HepG2 (cell line): Measurements from ENCODE around the gene MEIS1. TPM values are rescaled to one million over a fixed set of nuclear protein-coding genes. Genes with fewer than 3 reads are reported as not detected.

Source experiments
- ATAC-seq: fragments of 200-7000 bp; cut with Tn5 transposase; 3 replicates; pipeline ENCODE4 v1.9.1; 2020; ENCODE audit warnings: mild to moderate bottlenecking, moderate library complexity
- BruUV-seq: library from RNA; stranded (reverse); fragments of 400-500 nt; replicated peaks from 2 replicates; lab custom pipeline; 2021; lab: Mats Ljungman, UMichigan
- CTCF ChIA-PET: fragments of 300-600 bp; formaldehyde crosslinking; extraction: SDS; loops from one replicate; lab custom pipeline; 2021; ENCODE audit warnings: low total read pairs, inconsistent platforms, low intra/inter-chr PET ratio; lab: Yijun Ruan, JAX
- POLR2A ChIA-PET: fragments of 350-600 bp; sonication (Branson Sonifier 250); formaldehyde crosslinking; loops from one replicate; lab custom pipeline; 2020; ENCODE audit warnings: antibody characterized with exemption, inconsistent platforms; lab: Yijun Ruan, JAX
- DNase-seq: peaks from one replicate; pipeline ENCODE4 v3.0.0-alpha.2; 2015; ENCODE audit warnings: low spot score
- FAIRE-seq: peaks from 3 replicates; lab custom pipeline; 2011; peaks lifted over from hg19 to GRCh38; lab: Jason Lieb, UNC
- H2AFZ ChIP-seq: one replicate; pipeline ENCODE4 v1.6.1; 2011; ENCODE audit warnings: low read length, inconsistent platforms
- H3K27ac ChIP-seq: fragments of 300-600 bp; 3 replicates; pipeline ENCODE4 v1.8.0; 2011; ENCODE audit warnings: mixed run types, mild to moderate bottlenecking, mixed read lengths, low read length, inconsistent platforms; ENCODE audit not compliant: insufficient read depth; ENCODE audit errors: extremely low read length
- H3K27me3 ChIP-seq, 2 experiments: fragments of 200-600 bp in 1 of 2; 2 replicates in 1 of 2; 3 replicates in 1 of 2; pipeline versions ENCODE4 v1.6.0 to v1.8.0; 2011; ENCODE audit warnings: low read length in 2 of 2, mild to moderate bottlenecking in 2 of 2, moderate library complexity in 2 of 2, inconsistent platforms in 1 of 2; ENCODE audit not compliant: insufficient read depth in 2 of 2, control insufficient read depth in 1 of 2
- H3K36me3 ChIP-seq, 2 experiments: fragments of 200-600 bp in 1 of 2; replicated peaks in 1 of 2; 2 replicates in 1 of 2; 3 replicates in 1 of 2; pipeline versions ENCODE4 v1.5.1 to v1.8.0; 2011; ENCODE audit warnings: low read length in 2 of 2, inconsistent platforms in 1 of 2; ENCODE audit not compliant: insufficient read depth in 2 of 2, control insufficient read depth in 1 of 2
- H3K4me1 ChIP-seq: 2 replicates; pipeline ENCODE4 v1.5.1; 2012; ENCODE audit warnings: low read length, inconsistent platforms; ENCODE audit not compliant: insufficient read depth
- H3K4me2 ChIP-seq: 2 replicates; pipeline ENCODE4 v1.6.0; 2011; ENCODE audit warnings: low read depth, low read length, inconsistent platforms
- H3K4me3 ChIP-seq, 3 experiments: fragments of 200-600 bp in 1 of 3; sonication (generic), shearing (Covaris generic) in 1 of 3; replicated peaks in 1 of 3; 2 replicates each; pipeline ENCODE4 v1.5.1; 2011 to 2016; ENCODE audit warnings: low read length in 3 of 3, inconsistent platforms in 2 of 3, low read depth in 2 of 3, mild to moderate bottlenecking in 2 of 3, control low read depth in 1 of 3, mixed read lengths in 1 of 3; ENCODE audit not compliant: insufficient read depth in 1 of 3
- H3K79me2 ChIP-seq: one replicate; pipeline ENCODE4 v1.6.1; 2011; ENCODE audit warnings: low read length, inconsistent platforms; ENCODE audit not compliant: insufficient read depth
- H3K9ac ChIP-seq: 2 replicates; pipeline ENCODE4 v1.6.0; 2011; ENCODE audit warnings: mild to moderate bottlenecking, low read depth, low read length, inconsistent platforms; ENCODE audit not compliant: insufficient read depth
- H3K9me3 ChIP-seq: 2 replicates; pipeline ENCODE4 v1.5.1; 2012; ENCODE audit warnings: mild to moderate bottlenecking, low read length
- H4K20me1 ChIP-seq: 2 replicates; pipeline ENCODE4 v1.6.0; 2011; ENCODE audit warnings: inconsistent platforms, mild to moderate bottlenecking, low read length, moderate library complexity; ENCODE audit not compliant: insufficient read depth
- BATF2 ChIP-seq: sonication (generic); formaldehyde crosslinking; IDR thresholded peaks from 2 replicates; pipeline ENCODE4 v1.8.0; 2022; ENCODE audit warnings: mild to moderate bottlenecking, missing genetic modification reagents, moderate library complexity
- CBX2 ChIP-seq, 2 experiments: fragments of 200-600 bp in 1 of 2; sonication (generic); formaldehyde crosslinking in 1 of 2; IDR thresholded peaks; 2 replicates each; pipeline versions ENCODE4 v1.7.0 to v1.8.1; 2018 to 2022; ENCODE audit warnings: low read depth in 2 of 2, low read length in 1 of 2, mild to moderate bottlenecking in 1 of 2, missing genetic modification reagents in 1 of 2
- CEBPG ChIP-seq: IDR thresholded peaks from 2 replicates; pipeline ENCODE4 v1.6.1; 2016
- CHD2 ChIP-seq: IDR thresholded peaks from 2 replicates; pipeline ENCODE4 v1.6.1; 2011; ENCODE audit warnings: low read depth, low read length, improper control_type of control experiment
- ZNF512 ChIP-seq: sonication (generic); formaldehyde crosslinking; IDR thresholded peaks from 2 replicates; pipeline ENCODE4 v1.4.0; 2020; ENCODE audit warnings: mild to moderate bottlenecking, missing genetic modification reagents
- WGBS: methylation state at CpG from one replicate; pipeline ENCODE4 v1.1.6; 2017; ENCODE audit warnings: low lambda C conversion rate; 5-methylcytosine and 5-hydroxymethylcytosine counted together
- in situ Hi-C: cut with HindIII; loops from 2 replicates; pipeline ENCODE4 v1.10.0; 2017; ENCODE audit warnings: low pct_unique_long_range_greater_than_20kb; ENCODE audit not compliant: extremely low pct_ligation_motif_present
- intact Hi-C: fragments of 100-400 bp; cut with micrococcal nuclease; formaldehyde crosslinking; loops from one replicate; pipeline ENCODE4 v1.10.0; 2022; ENCODE audit not compliant: unreplicated experiment
- polyA plus RNA-seq, 8 experiments: library from polyadenylated mRNA; depleted of rRNA in 3 of 8; stranded (reverse) in 7 of 8; unstranded in 1 of 8; fragments of >200 nt; fragmentation: Illumina TruSeq in 4 of 8; extraction: Trizol in 4 of 8; gene quantifications; 2 replicates each; pipeline versions ENCODE4 v1.2.1 to v1.2.3, GENCODE V29; 2011 to 2016; ENCODE audit warnings: low read depth in 4 of 8, missing spikeins in 1 of 8, mixed read lengths in 1 of 8; ENCODE audit not compliant: insufficient read depth in 1 of 8
- total RNA-seq, 5 experiments: library from RNA; depleted of rRNA; stranded (reverse); fragments of >200 nt; fragmentation: Illumina TruSeq; extraction: Trizol; gene quantifications; 2 replicates each; pipeline ENCODE4 v1.2.3, GENCODE V29; 2016; ENCODE audit warnings: low read depth in 1 of 5

The MEIS1 gene
- total and polyA plus RNA-seq, 2 of the 13 experiments (the other 11 are each of a cell fraction or from before 2014, with no cell fraction given), result 3.8 to 6.0 TPM

- Histone ChIP-seq H3K9me3 (no peaks in the 10 kb centered on the region), H3K27ac (no peak overlapping the region), H3K36me3 (no peaks in the 10 kb centered on the region), H4K20me1 (peaks cover 4% of the 10 kb centered on the region; the same call in 1 of the 2 replicates), H2AFZ (no peak overlapping the region), H3K4me3 (no peak overlapping the region), H3K79me2 (no peaks in the 10 kb centered on the region), H3K9ac (no peak overlapping the region), H3K4me1 (peaks cover 36% of the 10 kb centered on the region), H3K4me2 (no peak overlapping the region), H3K27me3 (peaks cover 26 to 82% of the 10 kb centered on the region in 2 experiments)
- intact Hi-C loops (no loop called here), in situ Hi-C loops (loop anchor here (5.0 to 25.0 kb wide), 4 partner anchors 146 to 1259 kb away; no protein-coding TSS in a partner anchor)
- POLR2A ChIA-PET, result no interaction called here
- no TSS peak for BruUV-seq
- TF ChIP-seq CEBPG (CRISPR knock-in tag), result no peak
- TF ChIP-seq CBX2 (IDR thresholded peaks at IDR 0.05; ENCODE audit: low read depth, low read length), result peak; percentile 73; the same call in 1 of the 2 replicates
- no peak for TF ChIP-seq CBX2 (CRISPR knock-in tag; IDR thresholded peaks at IDR 0.05; ENCODE audit: low read depth)
- TF ChIP-seq ZNF512 (CRISPR knock-in tag), result no peak
- no peak for TF ChIP-seq BATF2
- TF ChIP-seq CHD2, result no peak
- DNase-seq (no peak), ATAC-seq (no peak), FAIRE-seq (no peak)
- WGBS, result 10% methylated on average over 10 of the region's 10 CpGs
- CTCF ChIA-PET, result no interaction called here
Measured at GRCh38 chr2:66578687-66579106, 143.8 kb downstream of the MEIS1 start.
